HCT116 (cell line): ENCODE measurements around the gene HLA-DRA. TPM values are rescaled to one million over a fixed set of nuclear protein-coding genes. Genes with fewer than 3 reads are reported as not detected.

Experiments used
- ATAC-seq: fragments of 200-7000 bp; cut with Tn5 transposase; 2 replicates; pipeline ENCODE4 v1.9.1; 2020; ENCODE audit warnings: mild to moderate bottlenecking, moderate library complexity
- BruUV-seq: library from RNA; stranded (reverse); fragments of 400-500 nt; replicated peaks from 2 replicates; lab custom pipeline; 2021; lab: Mats Ljungman, UMichigan
- CTCF ChIA-PET: fragments of 300-600 bp; sonication (Branson Sonifier 250); formaldehyde crosslinking; loops from one replicate; lab custom pipeline; 2021; ENCODE audit warnings: antibody characterized with exemption; lab: Charles Lee
- POLR2A ChIA-PET: fragments of 300-600, 350-600 bp; sonication (Branson Sonifier 250); formaldehyde crosslinking; loops from one replicate; lab custom pipeline; 2021; ENCODE audit warnings: antibody characterized with exemption; lab: Charles Lee
- RAD21 ChIA-PET, 2 experiments: fragments of 300-600 bp; sonication (Branson Sonifier 250); formaldehyde crosslinking; loops; one replicate each; lab custom pipeline; 2023; ENCODE audit warnings: low total read pairs in 2 of 2; ENCODE audit not compliant: uncharacterized antibody in 2 of 2, unreplicated experiment in 2 of 2, low non-redundant PET in 1 of 2; lab: Charles Lee
- DNase-seq: peaks from one replicate; pipeline ENCODE4 v3.0.0-alpha.2; 2010; ENCODE audit warnings: low read depth, low spot score
- H2AFZ ChIP-seq: fragments of 200-600 bp; shearing (Covaris generic), sonication (generic); 2 replicates; pipeline ENCODE4 v1.6.1; 2017; ENCODE audit warnings: low read depth, mixed run types, mixed read lengths, antibody characterized with exemption, low read length; ENCODE audit not compliant: poor library complexity, severe bottlenecking
- H3K27ac ChIP-seq: 2 replicates; pipeline ENCODE4 v1.5.1; 2012; ENCODE audit warnings: low read depth, low read length
- H3K27me3 ChIP-seq: fragments of 200-600 bp; sonication (generic); 2 replicates; pipeline ENCODE4 v1.6.1; 2016; ENCODE audit warnings: mixed run types, low read length, mixed read lengths; ENCODE audit not compliant: insufficient read depth
- H3K36me3 ChIP-seq, 2 experiments: fragments of 200-500 bp in 1 of 2; fragments of 200-600 bp in 1 of 2; sonication (Bioruptor generic) in 1 of 2; sonication (generic) in 1 of 2; 2 replicates each; pipeline versions ENCODE4 v1.5.1 to v1.6.1; 2014 to 2016; ENCODE audit warnings: low read length in 2 of 2, inconsistent platforms in 1 of 2, mixed read lengths in 1 of 2, mixed run types in 1 of 2; ENCODE audit not compliant: insufficient read depth in 2 of 2, control insufficient read depth in 1 of 2
- H3K4me1 ChIP-seq, 2 experiments: fragments of 200-600 bp in 1 of 2; sonication (generic) in 1 of 2; 2 replicates each; pipeline versions ENCODE4 v1.5.1 to v1.6.1; 2012 to 2017; ENCODE audit warnings: low read length in 2 of 2, inconsistent platforms in 1 of 2, mild to moderate bottlenecking in 1 of 2, mixed read lengths in 1 of 2, mixed run types in 1 of 2, moderate library complexity in 1 of 2; ENCODE audit not compliant: insufficient read depth in 2 of 2, control insufficient read depth in 1 of 2
- H3K4me2 ChIP-seq: fragments of 200-600 bp; sonication (generic); 2 replicates; pipeline ENCODE4 v1.6.1; 2017; ENCODE audit warnings: mixed run types, low read length, mixed read lengths
- H3K4me3 ChIP-seq, 2 experiments: fragments of 200-600 bp in 1 of 2; sonication (generic) in 1 of 2; replicated peaks in 1 of 2; 2 replicates each; pipeline ENCODE4 v1.5.1; 2011 to 2016; ENCODE audit warnings: low read length in 2 of 2, control low read depth in 1 of 2, low read depth in 1 of 2, mild to moderate bottlenecking in 1 of 2, mixed read lengths in 1 of 2, mixed run types in 1 of 2
- H3K79me2 ChIP-seq: fragments of 200-600 bp; sonication (generic); 2 replicates; pipeline ENCODE4 v1.6.1; 2017; ENCODE audit warnings: mild to moderate bottlenecking, mixed run types, low read length, moderate library complexity, mixed read lengths; ENCODE audit not compliant: insufficient read depth
- H3K9ac ChIP-seq: fragments of 200-600 bp; sonication (generic); 2 replicates; pipeline ENCODE4 v1.6.1; 2016; ENCODE audit warnings: low read length, mixed read lengths
- H3K9me2 ChIP-seq: fragments of 200-600 bp; sonication (generic), shearing (Covaris generic); 2 replicates; pipeline ENCODE4 v1.6.1; 2017; ENCODE audit warnings: mixed run types, mild to moderate bottlenecking, moderate library complexity; ENCODE audit not compliant: insufficient read depth
- H3K9me3 ChIP-seq, 2 experiments: fragments of 200-500 bp in 1 of 2; fragments of 200-600 bp in 1 of 2; sonication (Bioruptor generic) in 1 of 2; sonication (generic) in 1 of 2; 2 replicates each; pipeline ENCODE4 v1.6.1; 2014 to 2017; ENCODE audit warnings: low read length in 2 of 2, mixed read lengths in 2 of 2, inconsistent platforms in 1 of 2, low read depth in 1 of 2, mild to moderate bottlenecking in 1 of 2, mixed run types in 1 of 2, moderate library complexity in 1 of 2; ENCODE audit not compliant: control insufficient read depth in 1 of 2, insufficient read depth in 1 of 2
- H4K20me1 ChIP-seq: fragments of 200-600 bp; sonication (generic), shearing (Covaris generic); 2 replicates; pipeline ENCODE4 v1.6.1; 2017; ENCODE audit warnings: mixed run types, mild to moderate bottlenecking, moderate library complexity; ENCODE audit not compliant: insufficient read depth
- ATF3 ChIP-seq: IDR thresholded peaks from 2 replicates; pipeline ENCODE4 v1.6.1; 2012
- CBX3 ChIP-seq: IDR thresholded peaks from 2 replicates; pipeline ENCODE4 v1.6.1; 2012; ENCODE audit warnings: low read depth
- CTCF ChIP-seq, 3 experiments: fragments of 200-600 bp in 1 of 3; sonication (generic) in 1 of 3; IDR thresholded peaks in 2 of 3; conservative IDR thresholded peaks in 1 of 3; 2 replicates each; pipeline ENCODE4 v1.5.1; 2012 to 2017; ENCODE audit warnings: low read depth in 2 of 3, low read length in 2 of 3, antibody characterized with exemption in 1 of 3, borderline replicate concordance in 1 of 3, control low read depth in 1 of 3, mild to moderate bottlenecking in 1 of 3, mixed read lengths in 1 of 3, mixed run types in 1 of 3, moderate library complexity in 1 of 3; ENCODE audit not compliant: insufficient read depth in 1 of 3
- EGR1 ChIP-seq: IDR thresholded peaks from 2 replicates; pipeline ENCODE4 v1.6.1; 2012; ENCODE audit warnings: low read depth
- EZH2 ChIP-seq: fragments of 200-600 bp; sonication (generic); IDR thresholded peaks from 2 replicates; pipeline ENCODE4 v1.6.1; 2017; ENCODE audit warnings: antibody characterized with exemption, mixed run types
- EZH2phosphoT487 ChIP-seq: fragments of 200-600 bp; IDR thresholded peaks from 2 replicates; pipeline ENCODE4 v1.6.1; 2018; ENCODE audit warnings: antibody characterized with exemption, borderline replicate concordance
- FOSL1 ChIP-seq: IDR thresholded peaks from 2 replicates; pipeline ENCODE4 v1.6.1; 2012; ENCODE audit warnings: low read depth
- POLR2A ChIP-seq: IDR thresholded peaks from 2 replicates; pipeline ENCODE4 v1.7.0; 2011; ENCODE audit warnings: borderline replicate concordance; ENCODE audit not compliant: insufficient read depth, insufficient read length; ENCODE audit errors: extremely low read depth
- SIN3A ChIP-seq: IDR thresholded peaks from 2 replicates; pipeline ENCODE4 v1.6.1; 2012; ENCODE audit warnings: low read depth
- SP1 ChIP-seq: IDR thresholded peaks from 2 replicates; pipeline ENCODE4 v1.6.1; 2012; ENCODE audit warnings: low read depth
- SRF ChIP-seq: IDR thresholded peaks from 2 replicates; pipeline ENCODE4 v1.6.1; 2012; ENCODE audit warnings: low read depth
- TCF7L2 ChIP-seq: IDR thresholded peaks from 2 replicates; pipeline ENCODE4 v1.7.0; 2011; ENCODE audit warnings: borderline replicate concordance, inconsistent platforms; ENCODE audit not compliant: insufficient read depth, insufficient read length; ENCODE audit errors: extremely low read depth
- ZBTB33 ChIP-seq: IDR thresholded peaks from 2 replicates; pipeline ENCODE4 v1.6.1; 2011; ENCODE audit warnings: mild to moderate bottlenecking, low read length, moderate library complexity; ENCODE audit not compliant: insufficient replicate concordance; ENCODE audit errors: extremely low read depth
- ZNF274 ChIP-seq: fragments of 200-500 bp; sonication (Bioruptor generic); IDR thresholded peaks from 2 replicates; pipeline ENCODE4 v1.6.1; 2014; ENCODE audit warnings: mild to moderate bottlenecking, low read depth, low read length, inconsistent platforms
- intact Hi-C: fragments of 100-400 bp; cut with micrococcal nuclease; formaldehyde crosslinking; loops from 2 replicates; pipeline ENCODE4 v1.10.0; 2022
- total RNA-seq: library from RNA; stranded (reverse); gene quantifications from one replicate; pipeline ENCODE4 v1.2.1, GENCODE V29; 2021; ENCODE audit not compliant: unreplicated experiment

Gene HLA-DRA
- total RNA-seq, 1 experiment from 2014 or later = 4.7 TPM

GRCh38 chr6:32442977-32443552, 3.4 kb downstream of the HLA-DRA start:
- H2AFZ ChIP-seq = no peak overlapping the region
- BruUV-seq = no TSS peak
- no peaks in the 10 kb centered on the region for H4K20me1 ChIP-seq
- H3K9me3 ChIP-seq = no peaks in the 10 kb centered on the region
- H3K4me2 ChIP-seq = no peak overlapping the region
- H3K27me3 ChIP-seq = no peaks in the 10 kb centered on the region
- no peak overlapping the region for H3K9ac ChIP-seq
- ChIA-PET POLR2A (no interaction called here), CTCF (no interaction called here), RAD21 (no interaction called here)
- TF ChIP-seq CTCF (IDR thresholded peaks at IDR 0.05 in 2 of 3, conservative IDR thresholded peaks at IDR 0.05 in 1 of 3; ENCODE audit: borderline replicate concordance in 1 of 3, insufficient read depth in 1 of 3, low read depth in 2 of 3, low read length in 2 of 3) (no peak), ZBTB33 (no peak), SP1 (no peak), POLR2A (no peak), EZH2phosphoT487 (no peak), SIN3A (no peak), EZH2 (no peak), TCF7L2 (no peak), ZNF274 (no peak), EGR1 (no peak), CBX3 (no peak), ATF3 (no peak), FOSL1 (no peak), SRF (no peak)
- H3K79me2 ChIP-seq = no peaks in the 10 kb centered on the region
- intact Hi-C loops = no loop called here
- peaks cover 2% of the 10 kb centered on the region; the same call in 1 of the 2 replicates for H3K9me2 ChIP-seq
- ATAC-seq (no peak), DNase-seq (no peak)
- no peak overlapping the region for H3K27ac ChIP-seq
- no peaks in the 10 kb centered on the region for H3K36me3 ChIP-seq
- peaks cover 0 to 4% of the 10 kb centered on the region in 2 experiments; a peak in 2 of 4 replicates for H3K4me1 ChIP-seq
- H3K4me3 ChIP-seq = no peak overlapping the region
